SK-N-SH (cell line): ENCODE data around the gene PPEF1.

Experiments used
- EZH2phosphoT487 ChIP-seq: fragments of 200-600 bp; sonication (generic); IDR thresholded peaks from 2 replicates; pipeline ENCODE4 v1.6.1; 2017; ENCODE audit warnings: low read depth, mixed run types, mild to moderate bottlenecking, antibody characterized with exemption, moderate library complexity, borderline replicate concordance
- TF ChIP-seq, protein P1 (sequence below): fragments of 200-600 bp; sonication (generic); IDR thresholded peaks from 2 replicates; pipeline ENCODE4 v1.6.1; 2017; ENCODE audit warnings: antibody characterized with exemption, mild to moderate bottlenecking, moderate library complexity

DNA sequence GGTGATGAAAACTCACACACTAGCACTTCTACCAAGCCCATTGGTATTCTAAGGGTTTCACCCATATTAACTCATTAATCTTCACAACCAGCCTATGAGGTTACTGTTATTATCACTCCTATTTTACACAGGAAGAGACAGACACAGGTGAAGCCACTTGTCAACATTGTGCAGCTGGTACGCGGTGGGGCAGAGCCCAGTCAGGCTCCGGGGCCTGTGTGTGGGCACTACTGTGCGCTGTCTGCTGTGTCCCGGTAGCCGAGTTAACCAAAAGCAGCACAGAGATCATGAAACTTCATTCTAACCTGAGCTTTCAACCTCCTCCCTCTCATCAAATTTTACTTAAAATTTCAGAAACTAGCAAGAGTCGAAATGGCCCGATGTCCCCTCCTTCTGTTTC is 165.2 kb downstream of the PPEF1 start:
- TF ChIP-seq, protein P1, sequence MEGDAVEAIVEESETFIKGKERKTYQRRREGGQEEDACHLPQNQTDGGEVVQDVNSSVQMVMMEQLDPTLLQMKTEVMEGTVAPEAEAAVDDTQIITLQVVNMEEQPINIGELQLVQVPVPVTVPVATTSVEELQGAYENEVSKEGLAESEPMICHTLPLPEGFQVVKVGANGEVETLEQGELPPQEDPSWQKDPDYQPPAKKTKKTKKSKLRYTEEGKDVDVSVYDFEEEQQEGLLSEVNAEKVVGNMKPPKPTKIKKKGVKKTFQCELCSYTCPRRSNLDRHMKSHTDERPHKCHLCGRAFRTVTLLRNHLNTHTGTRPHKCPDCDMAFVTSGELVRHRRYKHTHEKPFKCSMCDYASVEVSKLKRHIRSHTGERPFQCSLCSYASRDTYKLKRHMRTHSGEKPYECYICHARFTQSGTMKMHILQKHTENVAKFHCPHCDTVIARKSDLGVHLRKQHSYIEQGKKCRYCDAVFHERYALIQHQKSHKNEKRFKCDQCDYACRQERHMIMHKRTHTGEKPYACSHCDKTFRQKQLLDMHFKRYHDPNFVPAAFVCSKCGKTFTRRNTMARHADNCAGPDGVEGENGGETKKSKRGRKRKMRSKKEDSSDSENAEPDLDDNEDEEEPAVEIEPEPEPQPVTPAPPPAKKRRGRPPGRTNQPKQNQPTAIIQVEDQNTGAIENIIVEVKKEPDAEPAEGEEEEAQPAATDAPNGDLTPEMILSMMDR: no peak
- no peak for TF ChIP-seq EZH2phosphoT487
